ENCODE measurements around the gene FDPS.

Gene FDPS

DNA sequence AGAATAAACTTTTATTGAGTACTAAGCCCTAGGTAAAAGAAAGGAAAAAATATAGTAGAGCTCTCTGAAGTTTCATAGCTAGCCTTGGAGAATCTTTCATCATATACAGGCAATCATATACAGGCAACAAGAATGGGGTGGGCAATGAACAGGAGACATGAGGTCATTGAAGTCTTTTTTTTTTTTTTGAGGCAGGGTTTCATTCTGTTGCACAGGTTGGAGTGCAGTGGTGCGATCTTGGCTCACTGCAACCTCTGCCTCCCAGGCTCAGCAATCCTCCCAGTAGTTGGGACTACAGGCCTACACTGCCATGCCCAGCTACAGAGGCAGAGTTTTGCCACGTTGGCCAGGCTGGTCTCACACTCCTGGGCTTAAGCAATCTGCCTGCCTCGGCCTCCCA is 34.2 kb downstream of the FDPS start:
- DNase-seq (ENCODE audit: low spot score) = no peak
- TF ChIP-seq, protein P1, sequence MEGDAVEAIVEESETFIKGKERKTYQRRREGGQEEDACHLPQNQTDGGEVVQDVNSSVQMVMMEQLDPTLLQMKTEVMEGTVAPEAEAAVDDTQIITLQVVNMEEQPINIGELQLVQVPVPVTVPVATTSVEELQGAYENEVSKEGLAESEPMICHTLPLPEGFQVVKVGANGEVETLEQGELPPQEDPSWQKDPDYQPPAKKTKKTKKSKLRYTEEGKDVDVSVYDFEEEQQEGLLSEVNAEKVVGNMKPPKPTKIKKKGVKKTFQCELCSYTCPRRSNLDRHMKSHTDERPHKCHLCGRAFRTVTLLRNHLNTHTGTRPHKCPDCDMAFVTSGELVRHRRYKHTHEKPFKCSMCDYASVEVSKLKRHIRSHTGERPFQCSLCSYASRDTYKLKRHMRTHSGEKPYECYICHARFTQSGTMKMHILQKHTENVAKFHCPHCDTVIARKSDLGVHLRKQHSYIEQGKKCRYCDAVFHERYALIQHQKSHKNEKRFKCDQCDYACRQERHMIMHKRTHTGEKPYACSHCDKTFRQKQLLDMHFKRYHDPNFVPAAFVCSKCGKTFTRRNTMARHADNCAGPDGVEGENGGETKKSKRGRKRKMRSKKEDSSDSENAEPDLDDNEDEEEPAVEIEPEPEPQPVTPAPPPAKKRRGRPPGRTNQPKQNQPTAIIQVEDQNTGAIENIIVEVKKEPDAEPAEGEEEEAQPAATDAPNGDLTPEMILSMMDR (IDR thresholded peaks at IDR 0.05; ENCODE audit: extremely low read depth, insufficient read depth, missing control alignments) = no peak
- in situ Hi-C loops (cut with MboI; ENCODE audit: low pct_unique_long_range_greater_than_20kb, low sequenced_read_pairs, unreplicated experiment) = no loop called here

DNA sequence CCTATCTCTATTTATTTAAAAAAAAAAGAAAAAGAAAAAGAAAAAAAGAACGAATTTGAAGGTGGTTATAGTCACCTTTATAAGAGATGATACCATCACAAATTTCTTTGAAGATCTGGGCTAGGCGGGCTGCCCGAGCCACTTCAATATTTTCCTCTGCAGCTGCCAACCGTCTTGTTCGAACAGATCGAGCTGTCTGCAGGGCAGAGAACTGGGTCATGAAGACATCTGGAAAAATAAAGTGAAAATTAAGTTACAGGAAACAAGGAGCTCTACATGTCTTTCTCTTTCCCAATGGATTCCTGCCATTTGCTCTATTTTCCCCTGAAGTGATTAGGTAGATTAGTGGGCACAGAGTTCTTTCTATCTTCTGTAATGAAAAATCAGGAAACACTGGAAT is 44.0 kb downstream of the FDPS start:
- TF ChIP-seq, protein P1 (IDR thresholded peaks at IDR 0.05; ENCODE audit: extremely low read depth, insufficient read depth, missing control alignments) = no peak
- in situ Hi-C loops (cut with MboI; ENCODE audit: low pct_unique_long_range_greater_than_20kb, low sequenced_read_pairs, unreplicated experiment) = no loop called here
- no peak for DNase-seq (ENCODE audit: low spot score)

DNA sequence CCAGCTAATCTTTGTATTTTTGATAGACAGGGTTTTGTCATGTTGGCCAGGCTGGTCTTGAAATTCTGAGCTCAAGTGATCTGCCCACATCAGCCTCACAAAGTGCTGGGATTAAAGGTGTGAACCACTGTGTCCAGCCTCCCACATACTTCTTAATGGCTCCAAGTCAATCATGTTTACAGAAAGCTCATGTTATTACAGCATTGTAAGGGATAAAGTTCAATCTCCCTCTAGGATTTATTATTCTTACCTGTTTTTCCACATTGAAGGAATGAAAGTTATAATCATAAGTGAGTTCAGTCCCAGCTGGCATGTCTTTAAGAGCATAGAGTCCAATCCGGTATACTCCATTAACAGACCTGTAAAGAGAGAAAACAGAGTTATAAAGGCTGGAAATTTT is 51.4 kb downstream of the FDPS start:
- DNase-seq (ENCODE audit: low spot score) = no peak
- TF ChIP-seq, protein P1 (IDR thresholded peaks at IDR 0.05; ENCODE audit: extremely low read depth, insufficient read depth, missing control alignments) = no peak
- in situ Hi-C loops (cut with MboI; ENCODE audit: low pct_unique_long_range_greater_than_20kb, low sequenced_read_pairs, unreplicated experiment) = no loop called here

Data from GM13977 (cell line).